OCI-M2 (cell line): ENCODE results near the gene GNPTG.

ENCODE experiments used
- DNase-seq: peaks from one replicate; lab custom pipeline; 2025; ENCODE audit not compliant: unreplicated experiment; lab: John Stamatoyannopoulos, UW

Gene GNPTG

GRCh38 chr16:1346422-1347285 lies 5.1 kb upstream of the GNPTG start:
- no peak for DNase-seq

DNA sequence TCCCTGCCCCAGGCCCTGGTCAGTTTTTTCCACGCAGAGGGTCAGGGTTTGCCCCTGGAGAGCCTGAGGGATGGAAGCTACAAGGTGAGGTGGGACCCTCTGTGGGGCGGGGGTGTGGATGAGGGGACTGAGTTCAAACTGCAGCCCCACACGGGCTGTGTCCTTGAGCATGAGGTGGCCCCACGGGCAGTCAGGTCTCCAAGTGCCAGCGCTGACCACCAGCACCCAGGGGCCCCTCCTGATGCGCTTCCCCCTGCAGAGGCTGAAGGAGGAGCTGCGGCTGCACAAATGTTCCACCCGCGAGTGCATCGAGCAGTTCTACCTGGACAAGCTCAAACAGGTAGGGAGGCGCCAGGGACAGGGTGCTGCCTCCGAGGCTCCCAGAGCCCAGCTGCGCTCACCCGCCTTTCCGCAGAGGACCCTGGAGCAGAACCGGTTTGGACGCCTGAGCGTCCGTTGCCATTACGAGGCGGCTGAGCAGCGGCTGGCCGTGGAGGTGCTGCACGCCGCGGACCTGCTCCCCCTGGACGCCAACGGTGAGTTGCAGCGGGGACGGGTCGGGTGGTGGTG lies 4.4 kb upstream of the GNPTG start:
- DNase-seq = no peak

DNA sequence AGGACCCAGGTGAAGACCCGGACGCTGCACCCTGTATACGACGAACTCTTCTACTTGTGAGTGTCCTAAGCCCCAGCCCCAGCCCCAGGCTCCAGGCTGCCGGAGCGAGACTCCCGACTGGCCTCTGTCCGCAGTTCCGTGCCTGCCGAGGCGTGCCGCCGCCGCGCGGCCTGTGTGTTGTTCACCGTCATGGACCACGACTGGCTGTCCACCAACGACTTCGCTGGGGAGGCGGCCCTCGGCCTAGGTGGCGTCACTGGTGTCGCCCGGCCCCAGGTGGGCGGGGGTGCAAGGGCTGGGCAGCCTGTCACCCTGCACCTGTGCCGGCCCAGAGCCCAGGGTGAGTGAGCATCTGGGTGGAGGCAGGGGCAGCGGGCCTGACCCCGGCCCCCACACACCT lies 3.8 kb upstream of the GNPTG start:
- DNase-seq = no peak

GRCh38 chr16:1348441-1348840 lies 3.3 kb upstream of the GNPTG start:
- no peak for DNase-seq

- no peak for DNase-seq
These were observed 2.8 kb upstream of the GNPTG start for GRCh38 chr16:1348926-1349325.

GRCh38 chr16:1349351-1349750 lies 2.4 kb upstream of the GNPTG start:
- no peak for DNase-seq

- DNase-seq = no peak
These were observed 1.8 kb upstream of the GNPTG start for GRCh38 chr16:1349951-1350350.

GRCh38 chr16:1350691-1351090 lies 1.0 kb upstream of the GNPTG start:
- DNase-seq = no peak

- no peak for DNase-seq
These were observed 533 bp upstream of the GNPTG start for GRCh38 chr16:1351215-1351581.

- DNase-seq = no peak
These were observed 3.2 kb downstream of the GNPTG start for GRCh38 chr16:1354815-1355540.

DNA sequence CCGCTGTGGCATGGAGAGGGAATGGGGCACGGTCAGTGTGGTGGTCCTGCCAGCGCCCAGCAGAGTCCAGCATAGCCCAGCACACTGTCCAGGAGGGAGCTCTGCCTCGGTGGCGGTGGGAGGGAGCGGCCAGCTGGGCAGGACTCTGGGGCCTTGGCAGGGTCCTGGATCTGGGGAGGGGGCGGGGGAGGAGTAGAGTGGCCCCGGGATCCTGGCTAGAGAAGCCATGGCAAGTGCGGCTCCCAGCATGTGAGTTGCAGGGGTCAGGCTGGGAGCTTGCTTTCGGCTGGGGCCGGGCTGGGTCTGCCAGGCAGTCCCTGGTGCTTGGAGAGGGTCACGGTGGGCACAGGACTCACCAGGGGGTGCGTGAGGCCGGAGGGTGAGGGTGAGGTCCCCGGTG lies 3.9 kb downstream of the GNPTG start:
- no peak for DNase-seq

DNA sequence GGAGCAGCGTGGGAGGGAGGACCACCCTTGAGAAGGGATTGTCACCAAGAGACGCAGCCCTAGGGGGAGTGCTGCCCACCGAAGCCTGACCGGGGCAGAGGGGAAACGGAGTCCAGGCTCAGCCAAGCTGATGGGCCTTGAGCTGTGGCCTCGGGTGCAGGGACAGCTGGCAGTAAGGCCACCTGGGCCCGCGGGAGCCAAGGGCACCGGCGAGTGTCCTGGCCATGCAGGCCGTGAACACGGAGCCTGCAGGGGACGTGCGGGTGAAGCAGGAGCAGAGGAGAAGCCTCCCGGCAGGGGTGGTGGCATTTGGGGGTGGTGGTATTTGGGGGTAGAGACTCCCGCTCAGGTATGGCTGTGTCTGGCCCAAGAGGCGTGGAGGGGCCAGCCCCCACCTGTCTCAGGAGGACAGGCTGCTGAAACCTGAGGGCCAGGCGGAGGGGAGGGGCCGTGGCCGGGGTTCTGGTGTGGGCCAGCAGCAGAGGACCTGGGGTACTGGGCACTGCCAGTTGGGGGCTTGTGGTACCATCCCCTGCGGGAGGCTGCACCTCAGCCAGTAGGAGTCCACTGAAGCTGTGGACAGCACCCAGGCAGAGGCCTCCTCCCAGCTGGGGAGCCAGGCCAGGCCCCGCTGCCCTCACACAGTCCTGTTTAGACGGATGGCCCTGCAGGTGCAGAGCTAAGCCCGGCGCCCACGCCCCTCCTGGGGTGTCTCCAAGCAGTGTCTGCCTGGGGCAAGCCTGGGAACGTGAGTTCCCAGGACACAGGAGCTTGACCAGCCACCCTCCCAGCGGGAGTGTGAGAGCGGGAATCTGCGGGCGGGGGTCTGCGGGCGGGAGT lies 4.5 kb downstream of the GNPTG start:
- no peak for DNase-seq

DNA sequence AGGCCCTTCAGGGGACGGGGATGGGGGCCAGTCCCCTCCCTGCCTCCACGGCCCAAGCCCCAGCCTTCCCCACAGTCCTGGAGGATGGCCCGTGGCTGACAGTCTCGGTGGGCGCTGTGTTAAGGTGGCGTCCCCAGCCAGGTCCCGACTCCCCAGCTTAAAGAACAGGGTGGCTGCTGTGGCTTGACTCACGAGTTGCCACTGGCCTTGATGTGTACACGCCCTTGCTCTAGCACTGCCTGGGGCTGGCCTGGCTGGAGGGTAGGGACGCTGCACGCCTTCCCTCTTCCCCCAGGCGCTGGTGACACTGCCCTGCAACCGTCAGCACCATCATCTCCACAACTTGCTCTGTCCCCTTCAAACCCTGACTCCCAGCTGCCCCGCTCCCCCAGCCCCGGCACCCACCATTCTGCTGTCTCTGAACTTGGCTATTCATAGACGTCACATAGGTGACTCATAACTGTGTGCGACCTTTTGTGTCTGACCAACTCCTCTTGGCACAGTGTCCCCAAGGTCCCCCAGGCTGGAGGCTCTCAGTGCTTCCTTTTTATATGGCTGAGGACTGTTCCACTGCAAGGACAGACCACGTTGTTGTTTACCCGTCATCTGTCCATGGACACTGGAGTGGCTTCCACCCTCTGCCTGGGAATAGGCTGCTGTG lies 6.3 kb downstream of the GNPTG start:
- no peak for DNase-seq

GRCh38 chr16:1361685-1362360 lies 10.1 kb downstream of the GNPTG start:
- DNase-seq = no peak

DNA sequence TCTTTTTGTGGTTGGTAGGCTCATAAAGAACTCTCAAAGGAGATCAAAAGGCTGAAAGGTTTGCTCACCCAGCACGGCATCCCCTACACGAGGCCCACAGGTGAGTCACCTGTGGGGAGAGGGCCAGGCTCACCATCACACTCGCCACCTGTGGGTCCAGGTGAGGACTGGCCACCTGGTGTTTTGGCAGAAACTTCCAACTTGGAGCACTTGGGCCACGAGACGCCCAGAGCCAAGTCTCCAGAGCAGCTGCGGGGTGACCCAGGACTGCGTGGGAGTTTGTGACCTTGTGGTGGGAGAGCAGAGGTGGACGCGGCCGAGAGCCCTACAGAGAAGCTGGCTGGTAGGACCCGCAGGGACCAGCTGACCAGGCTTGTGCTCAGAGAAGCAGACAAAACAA lies 11.1 kb downstream of the GNPTG start:
- no peak for DNase-seq

DNA sequence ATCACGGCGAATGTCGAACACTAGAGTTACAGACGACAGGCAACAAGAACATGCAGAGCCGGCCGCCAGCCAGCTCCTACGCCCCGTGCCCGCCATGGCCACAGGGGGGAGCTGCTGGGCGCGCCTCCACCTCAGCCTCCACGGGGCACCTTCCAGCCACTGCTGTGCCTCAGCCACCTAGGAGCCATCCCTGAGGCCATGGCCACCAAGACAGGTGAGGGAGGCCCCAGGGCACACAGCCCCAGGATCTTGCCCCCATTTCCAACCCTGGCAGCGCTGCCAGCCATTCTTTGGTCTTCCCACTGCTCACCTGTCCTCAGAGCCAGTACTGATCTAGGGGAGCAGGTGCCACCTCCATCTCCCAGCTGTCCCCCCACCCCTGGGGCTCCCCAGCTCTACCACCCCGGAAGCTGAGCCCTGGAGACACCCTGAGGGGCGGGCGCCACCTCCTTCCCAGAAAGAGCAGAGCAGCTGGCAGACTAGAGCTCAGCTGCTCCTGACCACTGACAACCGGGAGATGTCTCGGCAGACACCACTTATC lies 11.8 kb downstream of the GNPTG start:
- DNase-seq = no peak

- DNase-seq = no peak
These were observed 12.8 kb downstream of the GNPTG start for GRCh38 chr16:1364510-1364909.

- no peak for DNase-seq
These were observed 14.5 kb downstream of the GNPTG start for GRCh38 chr16:1366060-1366711.

GRCh38 chr16:1366712-1367299 lies 15.1 kb downstream of the GNPTG start:
- DNase-seq = no peak
